ENCODE data around the gene CYSTM1. TPM values are rescaled to one million over a fixed set of nuclear protein-coding genes. Genes with fewer than 3 reads are reported as not detected.

CYSTM1 gene
- total RNA-seq, 2 donors from 2014 or later: 56.8 to 97.2 TPM

DNA sequence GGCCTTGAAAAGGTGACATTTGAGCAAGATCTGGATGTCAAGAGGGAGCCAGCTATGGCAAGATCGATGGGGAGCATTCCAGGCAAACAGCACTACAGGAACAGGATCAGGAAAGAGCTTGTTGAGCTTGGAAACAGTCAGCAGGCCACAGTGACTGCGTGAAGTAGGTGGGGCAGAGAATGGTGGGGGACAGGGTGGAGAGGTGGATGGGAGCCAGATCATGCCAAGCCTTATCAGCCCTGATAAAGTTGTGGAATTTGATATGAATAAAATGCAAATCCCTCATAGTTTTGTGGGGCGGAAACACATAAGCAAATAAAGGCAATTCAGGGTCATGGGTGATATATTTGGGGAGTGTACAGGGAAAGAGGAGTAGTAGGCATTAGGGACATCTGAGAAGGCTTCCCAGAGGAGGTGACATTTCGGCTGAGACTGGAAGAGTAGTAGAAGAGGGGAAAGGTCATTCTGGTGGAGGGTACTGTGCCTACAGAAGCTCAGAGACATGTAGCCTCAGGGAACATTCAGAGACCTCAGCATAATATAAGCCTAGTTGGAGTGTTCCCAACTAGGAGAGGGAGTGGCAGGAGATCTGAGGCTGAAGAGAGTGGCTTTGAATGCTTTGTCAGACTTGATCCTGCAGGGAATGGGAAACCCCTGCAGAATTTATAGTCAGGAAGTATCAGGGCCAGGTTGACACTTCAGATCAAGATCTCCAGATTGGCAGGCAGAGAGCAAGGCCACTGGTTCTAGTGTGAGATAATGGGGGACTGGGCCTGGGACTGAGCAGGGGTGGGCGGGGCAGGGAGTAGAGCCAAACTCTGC lies 9.7 kb upstream of the CYSTM1 start:
- Histone ChIP-seq H3K4me3 (no peak overlapping the region), H3K27ac (peak overlapping the region; percentile 62 to 84 (median 81)), H3K36me3 (replicated peaks in 1 of 2; ENCODE audit: insufficient read depth in 1 of 2, low read depth in 2 of 2) (no peaks in the 10 kb centered on the region), H3K27me3 (no peaks in the 10 kb centered on the region), H3K9me3 (no peaks in the 10 kb centered on the region), H3K4me1 (peaks cover 39% of the 10 kb centered on the region)
- intact Hi-C loops (cut with DNase I): no loop called here
- TF ChIP-seq, protein P1, sequence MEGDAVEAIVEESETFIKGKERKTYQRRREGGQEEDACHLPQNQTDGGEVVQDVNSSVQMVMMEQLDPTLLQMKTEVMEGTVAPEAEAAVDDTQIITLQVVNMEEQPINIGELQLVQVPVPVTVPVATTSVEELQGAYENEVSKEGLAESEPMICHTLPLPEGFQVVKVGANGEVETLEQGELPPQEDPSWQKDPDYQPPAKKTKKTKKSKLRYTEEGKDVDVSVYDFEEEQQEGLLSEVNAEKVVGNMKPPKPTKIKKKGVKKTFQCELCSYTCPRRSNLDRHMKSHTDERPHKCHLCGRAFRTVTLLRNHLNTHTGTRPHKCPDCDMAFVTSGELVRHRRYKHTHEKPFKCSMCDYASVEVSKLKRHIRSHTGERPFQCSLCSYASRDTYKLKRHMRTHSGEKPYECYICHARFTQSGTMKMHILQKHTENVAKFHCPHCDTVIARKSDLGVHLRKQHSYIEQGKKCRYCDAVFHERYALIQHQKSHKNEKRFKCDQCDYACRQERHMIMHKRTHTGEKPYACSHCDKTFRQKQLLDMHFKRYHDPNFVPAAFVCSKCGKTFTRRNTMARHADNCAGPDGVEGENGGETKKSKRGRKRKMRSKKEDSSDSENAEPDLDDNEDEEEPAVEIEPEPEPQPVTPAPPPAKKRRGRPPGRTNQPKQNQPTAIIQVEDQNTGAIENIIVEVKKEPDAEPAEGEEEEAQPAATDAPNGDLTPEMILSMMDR (IDR thresholded peaks at IDR 0.05): no peak
- no peak for TF ChIP-seq POLR2A (IDR thresholded peaks at IDR 0.05)
- DNase-seq (peak; percentile 75 to 89 (median 79)), ATAC-seq (peak; percentile 94)
- WGBS, 2 donors: 3 to 28% methylated on average over 4 to 5 of the region's 5 CpGs

DNA sequence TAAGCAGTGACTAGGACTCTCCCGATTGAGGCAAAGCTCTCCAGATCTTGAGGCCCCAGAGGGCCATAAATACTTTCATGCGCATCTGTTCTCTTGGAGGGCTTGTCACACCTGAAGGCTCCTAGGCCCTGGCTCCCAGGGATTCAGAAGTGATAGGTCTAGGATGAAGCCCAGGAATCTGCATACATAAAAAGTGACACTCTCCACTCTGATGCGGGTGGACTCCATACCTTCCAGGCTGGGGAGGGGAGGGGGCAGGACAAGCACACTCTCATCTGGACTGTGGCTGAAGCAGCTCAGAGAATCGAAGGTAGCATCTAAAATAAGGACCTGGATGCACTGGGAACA lies 9.1 kb upstream of the CYSTM1 start:
- no peaks in the 10 kb centered on the region for H3K27me3 ChIP-seq
- H3K4me3 ChIP-seq: no peak overlapping the region
- 40 to 57% methylated on average over 3 to 4 of the region's 4 CpGs for WGBS, 2 donors
- no peaks in the 10 kb centered on the region for H3K9me3 ChIP-seq
- TF ChIP-seq, protein P1 (IDR thresholded peaks at IDR 0.05): no peak
- TF ChIP-seq POLR2A (IDR thresholded peaks at IDR 0.05): no peak
- ATAC-seq (no peak), DNase-seq (no peak)
- peaks cover 39% of the 10 kb centered on the region for H3K4me1 ChIP-seq
- H3K27ac ChIP-seq: peak overlapping the region; percentile 62 to 84 (median 81)
- no peaks in the 10 kb centered on the region for H3K36me3 ChIP-seq (replicated peaks in 1 of 2; ENCODE audit: insufficient read depth in 1 of 2, low read depth in 2 of 2)
- intact Hi-C loops (cut with DNase I): no loop called here

- intact Hi-C loops (cut with DNase I): no loop called here
- DNase-seq: no peak
- ATAC-seq: no peak
- peaks cover 39% of the 10 kb centered on the region for H3K4me1 ChIP-seq
- H3K27me3 ChIP-seq: no peaks in the 10 kb centered on the region
- no peak overlapping the region for H3K4me3 ChIP-seq
- H3K9me3 ChIP-seq: no peaks in the 10 kb centered on the region
- peak overlapping the region in 2 of 4 donors; percentile 78 to 84 for H3K27ac ChIP-seq
- no peaks in the 10 kb centered on the region for H3K36me3 ChIP-seq (replicated peaks in 1 of 2; ENCODE audit: insufficient read depth in 1 of 2, low read depth in 2 of 2)
- TF ChIP-seq, protein P1 (IDR thresholded peaks at IDR 0.05): no peak
- TF ChIP-seq POLR2A (IDR thresholded peaks at IDR 0.05): no peak
Observed at GRCh38 chr5:140166911-140167310, 8.1 kb upstream of the CYSTM1 start.

DNA sequence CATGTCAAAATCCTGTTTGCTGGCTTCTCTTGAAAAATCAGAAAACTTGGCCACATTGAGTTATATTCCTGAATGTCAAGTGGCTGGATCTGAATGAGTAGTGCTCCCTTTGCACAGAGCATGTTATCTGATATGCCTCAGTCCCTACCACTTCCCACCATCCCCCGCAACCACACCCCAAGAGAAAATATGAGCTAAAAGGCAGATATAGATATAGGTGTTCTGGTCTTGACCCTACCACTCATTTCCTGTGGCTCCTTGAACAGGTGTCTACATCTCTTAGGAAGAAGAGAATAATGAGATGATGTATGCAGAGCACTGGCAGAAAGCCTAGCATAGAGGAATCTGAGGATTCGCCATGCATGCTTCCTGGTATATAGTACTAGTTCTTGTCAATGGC lies 6.6 kb upstream of the CYSTM1 start:
- 91 to 96% methylated on average over 2 of the region's 2 CpGs for WGBS, 2 donors
- DNase-seq: no peak
- H3K4me3 ChIP-seq: no peak overlapping the region
- intact Hi-C loops (cut with DNase I): no loop called here
- no peaks in the 10 kb centered on the region for H3K9me3 ChIP-seq
- no peaks in the 10 kb centered on the region for H3K36me3 ChIP-seq (replicated peaks in 1 of 2; ENCODE audit: insufficient read depth in 1 of 2, low read depth in 2 of 2)
- H3K4me1 ChIP-seq: peaks cover 30% of the 10 kb centered on the region
- TF ChIP-seq, protein P1 (IDR thresholded peaks at IDR 0.05): no peak
- no peak for TF ChIP-seq POLR2A (IDR thresholded peaks at IDR 0.05)
- no peak for ATAC-seq
- H3K27ac ChIP-seq: no peak overlapping the region
- H3K27me3 ChIP-seq: no peaks in the 10 kb centered on the region

- DNase-seq (no peak), ATAC-seq (no peak)
- TF ChIP-seq, protein P1 (IDR thresholded peaks at IDR 0.05): peak in 1 of 7 experiments; percentile 33
- TF ChIP-seq POLR2A (IDR thresholded peaks at IDR 0.05): no peak
- peaks cover 24% of the 10 kb centered on the region for H3K4me1 ChIP-seq
- intact Hi-C loops (cut with DNase I): no loop called here
- no peaks in the 10 kb centered on the region for H3K36me3 ChIP-seq (replicated peaks in 1 of 2; ENCODE audit: insufficient read depth in 1 of 2, low read depth in 2 of 2)
- no peak overlapping the region for H3K27ac ChIP-seq
- H3K4me3 ChIP-seq: no peak overlapping the region
- no peaks in the 10 kb centered on the region for H3K9me3 ChIP-seq
- no peaks in the 10 kb centered on the region for H3K27me3 ChIP-seq
- 75 to 92% methylated on average over 1 of the region's 1 CpG for WGBS, 2 donors
Observed at GRCh38 chr5:140169410-140169809, 5.6 kb upstream of the CYSTM1 start.

Data from body of pancreas (tissue), 4 donors.